Activated B cell treated with CpG ODN at 0.5 μM for 24 hours (primary cell): ENCODE results near the gene ASB5. TPM values are rescaled to one million over a fixed set of nuclear protein-coding genes. Genes with fewer than 3 reads are reported as not detected.

Experiments
- ATAC-seq: fragments of 200-7000 bp; cut with Tn5 transposase; one replicate; pipeline ENCODE4 v1.10.0; 2021; ENCODE audit warnings: low read depth, mild to moderate bottlenecking, moderate library complexity
- CTCF ChIA-PET: fragments of 350-600 bp; sonication (Branson Sonifier 250); formaldehyde crosslinking; loops from one replicate; lab custom pipeline; 2021; ENCODE audit warnings: antibody characterized with exemption; lab: Charles Lee
- POLR2A ChIA-PET: fragments of 350-600 bp; sonication (Branson Sonifier 250); formaldehyde crosslinking; loops from one replicate; lab custom pipeline; 2021; ENCODE audit warnings: antibody characterized with exemption; lab: Charles Lee
- DNase-seq: peaks from one replicate; pipeline ENCODE4 v3.0.0; 2022
- H3K27ac Mint-ChIP-seq: one replicate; pipeline ENCODE4 v1.8.0; 2020; ENCODE audit warnings: mixed read lengths
- H3K27me3 Mint-ChIP-seq: one replicate; pipeline ENCODE4 v1.8.0; 2021; ENCODE audit warnings: mixed read lengths
- H3K36me3 Mint-ChIP-seq: one replicate; pipeline ENCODE4 v1.8.0; 2021; ENCODE audit warnings: low read depth, mixed read lengths
- H3K4me1 Mint-ChIP-seq: one replicate; pipeline ENCODE4 v1.8.0; 2021; ENCODE audit warnings: mixed read lengths
- H3K4me3 Mint-ChIP-seq: one replicate; pipeline ENCODE4 v1.8.0; 2020; ENCODE audit warnings: mild to moderate bottlenecking, mixed read lengths
- H3K9me3 Mint-ChIP-seq: one replicate; pipeline ENCODE4 v1.8.0; 2020; ENCODE audit warnings: mixed read lengths
- CTCF ChIP-seq: fragments of 200-600 bp; IDR thresholded peaks from one replicate; pipeline ENCODE4 v1.8.0; 2022; ENCODE audit warnings: antibody characterized with exemption, mild to moderate bottlenecking
- intact Hi-C: fragments of 100-400 bp; cut with micrococcal nuclease; formaldehyde crosslinking; loops from one replicate; pipeline ENCODE4 v1.15.1; 2024
- total RNA-seq: library from RNA; stranded (reverse); gene quantifications from 2 replicates; pipeline ENCODE4 v1.2.3, GENCODE V29; 2022

The ASB5 gene
- total RNA-seq, 1 donor from 2014 or later: not detected

GRCh38 chr4:176307666-176307930, 38.6 kb upstream of the ASB5 start:
- Mint-ChIP-seq H3K36me3 (no peaks in the 10 kb centered on the region), H3K4me3 (no peak overlapping the region), H3K27ac (no peak overlapping the region), H3K9me3 (no peaks in the 10 kb centered on the region), H3K27me3 (peaks cover 15% of the 10 kb centered on the region), H3K4me1 (peaks cover 7% of the 10 kb centered on the region)
- ChIA-PET POLR2A (no interaction called here), CTCF (no interaction called here)
- DNase-seq: no peak
- no peak for TF ChIP-seq CTCF
- intact Hi-C loops: no loop called here
- ATAC-seq: no peak

GRCh38 chr4:176306837-176307665, 38.0 kb upstream of the ASB5 start:
- Mint-ChIP-seq H3K4me1 (peaks cover 7% of the 10 kb centered on the region), H3K27ac (no peak overlapping the region), H3K4me3 (no peak overlapping the region), H3K27me3 (peaks cover 15% of the 10 kb centered on the region), H3K9me3 (no peaks in the 10 kb centered on the region), H3K36me3 (no peaks in the 10 kb centered on the region)
- POLR2A ChIA-PET: no interaction called here
- no peak for ATAC-seq
- intact Hi-C loops: no loop called here
- DNase-seq: no peak
- TF ChIP-seq CTCF: no peak
- CTCF ChIA-PET: no interaction called here

- no peaks in the 10 kb centered on the region for H3K36me3 Mint-ChIP-seq
- intact Hi-C loops: no loop called here
- CTCF ChIA-PET: interaction anchor here (0.6 kb wide), 1 partner anchor 836 kb away, joined by 3 read pairs; no protein-coding TSS in a partner anchor
Observed at GRCh38 chr4:176303938-176304337, 34.9 kb upstream of the ASB5 start.

GRCh38 chr4:176302283-176303275, 33.6 kb upstream of the ASB5 start:
- DNase-seq (no peak), ATAC-seq (no peak)
- CTCF ChIA-PET: no interaction called here
- Mint-ChIP-seq H3K27ac (no peak overlapping the region), H3K27me3 (peaks cover 17% of the 10 kb centered on the region), H3K9me3 (no peaks in the 10 kb centered on the region), H3K36me3 (no peaks in the 10 kb centered on the region), H3K4me1 (no peaks in the 10 kb centered on the region), H3K4me3 (no peak overlapping the region)
- intact Hi-C loops: no loop called here
- POLR2A ChIA-PET: no interaction called here
- TF ChIP-seq CTCF: no peak

More at GRCh38 chr4:176303938-176304337, 34.9 kb upstream of the ASB5 start:
- POLR2A ChIA-PET: no interaction called here
- H3K9me3 Mint-ChIP-seq: no peaks in the 10 kb centered on the region
- H3K4me1 Mint-ChIP-seq: peaks cover 3% of the 10 kb centered on the region
- H3K27ac Mint-ChIP-seq: no peak overlapping the region
- DNase-seq: no peak
- no peak for TF ChIP-seq CTCF
- ATAC-seq: no peak
- H3K4me3 Mint-ChIP-seq: no peak overlapping the region
- H3K27me3 Mint-ChIP-seq: peaks cover 17% of the 10 kb centered on the region

DNA sequence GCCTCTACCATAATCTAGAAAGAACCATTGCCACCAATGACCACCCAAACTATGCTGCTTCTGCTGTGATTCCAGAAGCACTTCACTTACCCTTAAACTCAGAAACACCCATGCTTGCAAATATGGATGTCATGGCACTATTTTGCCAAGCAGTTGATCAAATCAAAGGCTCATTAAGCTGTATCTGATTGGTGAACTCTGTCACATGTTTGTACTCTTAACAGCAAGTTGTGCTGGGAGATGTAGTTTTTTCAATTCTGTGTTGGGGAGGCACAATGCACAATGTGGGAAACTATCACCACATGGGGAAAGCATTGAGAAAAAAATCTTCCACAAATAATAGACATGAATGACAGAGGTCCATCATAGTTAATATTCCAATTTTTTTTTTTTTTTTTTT, 31.5 kb upstream of the ASB5 start:
- Mint-ChIP-seq H3K27ac (no peak overlapping the region), H3K36me3 (no peaks in the 10 kb centered on the region), H3K27me3 (peaks cover 17% of the 10 kb centered on the region), H3K4me1 (no peaks in the 10 kb centered on the region), H3K4me3 (no peak overlapping the region), H3K9me3 (no peaks in the 10 kb centered on the region)
- intact Hi-C loops: no loop called here
- no peak for TF ChIP-seq CTCF
- no peak for ATAC-seq
- CTCF ChIA-PET: no interaction called here
- POLR2A ChIA-PET: no interaction called here
- DNase-seq: no peak
